Measurements from ENCODE around the gene FHL1. TPM values are rescaled to one million over a fixed set of nuclear protein-coding genes. Genes with fewer than 3 reads are reported as not detected.
"Not testable (repeated sequence)": the region's sequence is repeated elsewhere in the genome, so short reads cannot be mapped to it uniquely, and the experiment has no call there.

FHL1 gene
- total RNA-seq, 2 experiments from 2014 or later, result 19.3 to 19.8 TPM

GRCh38 chrX:136228839-136229207 is 81.5 kb downstream of the FHL1 start:
- Mint-ChIP-seq H3K27ac (no peak overlapping the region), H3K27me3 (no peaks in the 10 kb centered on the region), H3K9me3 (ENCODE audit: low read depth) (no peaks in the 10 kb centered on the region), H3K36me3 (ENCODE audit: low read depth) (peaks cover 28% of the 10 kb centered on the region), H3K4me3 (no peak overlapping the region), H3K4me1 (peaks cover 16% of the 10 kb centered on the region)
- POLR2A ChIA-PET, result no interaction called here
- CTCF ChIA-PET, result interaction anchor here (0.5 kb wide), 1 partner anchor 607 kb away, joined by 3 read pairs; no protein-coding TSS in a partner anchor
- intact Hi-C loops (cut with DNase I, micrococcal nuclease), result no loop called here
- DNase-seq (no peak), ATAC-seq (no peak)

GRCh38 chrX:136237074-136237473 is 89.7 kb downstream of the FHL1 start:
- Mint-ChIP-seq H3K36me3 (ENCODE audit: low read depth) (peaks cover 38% of the 10 kb centered on the region), H3K9me3 (ENCODE audit: low read depth) (no peaks in the 10 kb centered on the region), H3K27me3 (no peaks in the 10 kb centered on the region), H3K27ac (no peak overlapping the region), H3K4me1 (no peaks in the 10 kb centered on the region), H3K4me3 (no peak overlapping the region)
- ATAC-seq (no peak), DNase-seq (no peak)
- intact Hi-C loops (cut with DNase I, micrococcal nuclease), result no loop called here
- ChIA-PET POLR2A (no interaction called here), CTCF (no interaction called here)

GRCh38 chrX:136237849-136238248 is 90.5 kb downstream of the FHL1 start:
- H3K4me1 Mint-ChIP-seq; H3K27me3 Mint-ChIP-seq; intact Hi-C loops (cut with DNase I, micrococcal nuclease); POLR2A ChIA-PET; DNase-seq; H3K9me3 Mint-ChIP-seq (ENCODE audit: low read depth); ATAC-seq; CTCF ChIA-PET; H3K27ac Mint-ChIP-seq; H3K4me3 Mint-ChIP-seq: not testable (repeated sequence)
- peaks cover 44% of the 10 kb centered on the region for H3K36me3 Mint-ChIP-seq (ENCODE audit: low read depth)

GRCh38 chrX:136246201-136246600 is 98.9 kb downstream of the FHL1 start:
- Mint-ChIP-seq H3K4me3 (no peak overlapping the region), H3K36me3 (ENCODE audit: low read depth) (peaks cover 21% of the 10 kb centered on the region), H3K4me1 (peaks cover 4% of the 10 kb centered on the region), H3K27ac (no peak overlapping the region), H3K9me3 (ENCODE audit: low read depth) (no peaks in the 10 kb centered on the region), H3K27me3 (no peaks in the 10 kb centered on the region)
- intact Hi-C loops (cut with DNase I, micrococcal nuclease), result no loop called here
- no peak for DNase-seq
- ATAC-seq, result no peak
- ChIA-PET CTCF (no interaction called here), POLR2A (no interaction called here)

GRCh38 chrX:136250191-136251040 is 103.1 kb downstream of the FHL1 start:
- ATAC-seq (peak; percentile 55), DNase-seq (peak; percentile 70)
- intact Hi-C loops (cut with DNase I, micrococcal nuclease), result loop anchor here (1.0 to 10.0 kb wide), 6 partner anchors 103 to 664 kb away; partner anchors contain the start of genes HTATSF1 (in 2 of the 2), FHL1 (in 1 of the 2) and MMGT1 (in 1 of the 2)
- Mint-ChIP-seq H3K27me3 (no peaks in the 10 kb centered on the region), H3K9me3 (ENCODE audit: low read depth) (no peaks in the 10 kb centered on the region), H3K4me3 (peak overlapping the region; percentile 81), H3K4me1 (peaks cover 8% of the 10 kb centered on the region), H3K27ac (peak overlapping the region; percentile 58), H3K36me3 (ENCODE audit: low read depth) (peaks cover 2% of the 10 kb centered on the region)
- CTCF ChIA-PET, result interaction anchor here (0.7 to 2.0 kb wide), 2 partner anchors 295 to 445 kb away, joined by 4 to 5 read pairs; no protein-coding TSS in a partner anchor
- POLR2A ChIA-PET, result interaction anchor here (0.6 kb wide), 1 partner anchor 181 kb away, joined by 3 read pairs; no protein-coding TSS in a partner anchor

- Mint-ChIP-seq H3K9me3 (ENCODE audit: low read depth) (no peaks in the 10 kb centered on the region), H3K27ac (peak within 1 kb of the TSS; percentile 80), H3K27me3 (no peaks in the 10 kb centered on the region), H3K36me3 (ENCODE audit: low read depth) (no peaks in the 10 kb centered on the region), H3K4me1 (peaks cover 8% of the 10 kb centered on the region), H3K4me3 (peak within 1 kb of the TSS; percentile 81)
- DNase-seq (peak; percentile 80), ATAC-seq (peak; percentile 91)
- intact Hi-C loops (cut with DNase I, micrococcal nuclease), result loop anchor here (1.0 to 10.0 kb wide), 6 partner anchors 104 to 663 kb away; partner anchors contain the start of genes HTATSF1 (in 2 of the 2), FHL1 (in 1 of the 2) and MMGT1 (in 1 of the 2)
- ChIA-PET POLR2A (interaction anchor here (0.8 kb wide), 1 partner anchor 267 kb away, joined by 3 read pairs; no protein-coding TSS in a partner anchor), CTCF (no interaction called here)
Observed at GRCh38 chrX:136251041-136251991, 104.0 kb downstream of the FHL1 start, which contains the start of gene MAP7D3. Gene MAP7D3, minus strand, starts transcription at chrX:136251400. Its CDS starts 42 bp downstream, at chrX:136251358.

GRCh38 chrX:136255541-136255940 is 108.2 kb downstream of the FHL1 start:
- intact Hi-C loops (cut with DNase I, micrococcal nuclease), result loop anchor here (10.0 kb wide), 2 partner anchors 439 to 659 kb away; no protein-coding TSS in a partner anchor
- DNase-seq, result no peak
- POLR2A ChIA-PET, result no interaction called here

GRCh38 chrX:136256026-136256425 is 108.7 kb downstream of the FHL1 start:
- DNase-seq, result no peak
- H3K4me3 Mint-ChIP-seq, result no peak overlapping the region
- H3K36me3 Mint-ChIP-seq (ENCODE audit: low read depth), result no peaks in the 10 kb centered on the region
- POLR2A ChIA-PET, result no interaction called here
- intact Hi-C loops (cut with DNase I, micrococcal nuclease), result loop anchor here (10.0 kb wide), 2 partner anchors 439 to 659 kb away; no protein-coding TSS in a partner anchor
- CTCF ChIA-PET, result interaction anchor here (0.6 to 1.1 kb wide), 4 partner anchors 13 to 93 kb away, joined by 3 read pairs; no protein-coding TSS in a partner anchor
- H3K27ac Mint-ChIP-seq, result no peak overlapping the region
- no peaks in the 10 kb centered on the region for H3K9me3 Mint-ChIP-seq (ENCODE audit: low read depth)
- no peak for ATAC-seq
- no peaks in the 10 kb centered on the region for H3K27me3 Mint-ChIP-seq
- H3K4me1 Mint-ChIP-seq, result peaks cover 23% of the 10 kb centered on the region

More at GRCh38 chrX:136255541-136255940, 108.2 kb downstream of the FHL1 start:
- Mint-ChIP-seq H3K27ac (no peak overlapping the region), H3K36me3 (ENCODE audit: low read depth) (no peaks in the 10 kb centered on the region), H3K27me3 (no peaks in the 10 kb centered on the region), H3K4me1 (peaks cover 20% of the 10 kb centered on the region), H3K4me3 (no peak overlapping the region), H3K9me3 (ENCODE audit: low read depth) (no peaks in the 10 kb centered on the region)
- ATAC-seq, result no peak
- CTCF ChIA-PET, result interaction anchor here (0.6 to 1.1 kb wide), 3 partner anchors 13 to 82 kb away, joined by 3 read pairs; no protein-coding TSS in a partner anchor

GRCh38 chrX:136258951-136259350 is 111.6 kb downstream of the FHL1 start:
- ChIA-PET CTCF (interaction anchor here (0.6 to 1.0 kb wide), 2 partner anchors 8 to 9 kb away, joined by 3 read pairs; no protein-coding TSS in a partner anchor), POLR2A (no interaction called here)
- ATAC-seq, result no peak
- Mint-ChIP-seq H3K4me3 (no peak overlapping the region), H3K27me3 (no peaks in the 10 kb centered on the region), H3K9me3 (ENCODE audit: low read depth) (no peaks in the 10 kb centered on the region), H3K4me1 (peaks cover 20% of the 10 kb centered on the region), H3K36me3 (ENCODE audit: low read depth) (no peaks in the 10 kb centered on the region), H3K27ac (no peak overlapping the region)
- intact Hi-C loops (cut with DNase I, micrococcal nuclease), result loop anchor here (10.0 kb wide), 2 partner anchors 436 to 656 kb away; no protein-coding TSS in a partner anchor
- DNase-seq, result no peak

GRCh38 chrX:136259543-136259942 is 112.2 kb downstream of the FHL1 start:
- no peaks in the 10 kb centered on the region for H3K36me3 Mint-ChIP-seq (ENCODE audit: low read depth)
- peak; percentile 91 for ATAC-seq
- peak overlapping the region; percentile 70 for H3K27ac Mint-ChIP-seq
- H3K9me3 Mint-ChIP-seq (ENCODE audit: low read depth), result no peaks in the 10 kb centered on the region
- H3K4me3 Mint-ChIP-seq, result no peak overlapping the region
- DNase-seq, result peak; percentile 26
- no peaks in the 10 kb centered on the region for H3K27me3 Mint-ChIP-seq
- ChIA-PET CTCF (no interaction called here), POLR2A (interaction anchor here (0.6 kb wide), 1 partner anchor 740 kb away, joined by 10 read pairs; no protein-coding TSS in a partner anchor)
- peaks cover 20% of the 10 kb centered on the region for H3K4me1 Mint-ChIP-seq
- intact Hi-C loops (cut with DNase I, micrococcal nuclease), result loop anchor here (10.0 kb wide), 2 partner anchors 435 to 655 kb away; no protein-coding TSS in a partner anchor

GRCh38 chrX:136260776-136261175 is 113.4 kb downstream of the FHL1 start:
- intact Hi-C loops (cut with DNase I, micrococcal nuclease), result no loop called here
- no peak overlapping the region for H3K27ac Mint-ChIP-seq
- ChIA-PET POLR2A (no interaction called here), CTCF (no interaction called here)
- ATAC-seq (peak; percentile 23), DNase-seq (no peak)
- no peak overlapping the region for H3K4me3 Mint-ChIP-seq
- no peaks in the 10 kb centered on the region for H3K27me3 Mint-ChIP-seq
- no peaks in the 10 kb centered on the region for H3K9me3 Mint-ChIP-seq (ENCODE audit: low read depth)
- H3K4me1 Mint-ChIP-seq, result peaks cover 20% of the 10 kb centered on the region
- no peaks in the 10 kb centered on the region for H3K36me3 Mint-ChIP-seq (ENCODE audit: low read depth)

Data from activated CD4-positive, alpha-beta T cell treated with anti-CD3 and anti-CD28 coated beads for 36 hours (primary cell).